MM.1S (cell line): ENCODE data around the gene VSTM2L.

ENCODE experiments used
- CTCF ChIP-seq: fragments of 300-600 bp; sonication (generic); IDR thresholded peaks from 2 replicates; pipeline ENCODE4 v1.5.1; 2016; ENCODE audit warnings: antibody characterized with exemption, low read length, mixed read lengths
- EZH2 ChIP-seq: fragments of 300-600 bp; sonication (generic); optimal IDR thresholded peaks from 2 replicates; pipeline ENCODE3; 2017; ENCODE audit warnings: low read depth, mild to moderate bottlenecking, antibody characterized with exemption, low read length, mixed read lengths

GRCh38 chr20:37983286-37983685 lies 80.4 kb downstream of the VSTM2L start:
- TF ChIP-seq CTCF (no peak), EZH2 (no peak)
